ENCODE data around the gene ZNF132.

- TF ChIP-seq POLR2AphosphoS5 (IDR thresholded peaks at IDR 0.05) (no peak), CTCF (IDR thresholded peaks at IDR 0.05) (no peak), EP300 (IDR thresholded peaks at IDR 0.05) (no peak)
Measured at GRCh38 chr19:58469241-58470013, 29.5 kb upstream of the ZNF132 start.

Measured in esophagus muscularis mucosa (tissue), 4 donors.